Measurements from ENCODE around the gene DEFB123.

GRCh38 chr20:31449511-31450414 lies 9.3 kb downstream of the DEFB123 start:
- TF ChIP-seq EZH2 (IDR thresholded peaks at IDR 0.05) (no peak), CTCF (IDR thresholded peaks at IDR 0.05) (no peak)
